ENCODE results near the gene AVP.

- TF ChIP-seq CTCF (conservative IDR thresholded peaks at IDR 0.05), result no peak
- no peak for TF ChIP-seq ZFX (IDR thresholded peaks at IDR 0.05)
These were observed 43.9 kb upstream of the AVP start for GRCh38 chr20:3128275-3128984.
